D341Med (cell line): ENCODE data around the gene TEX55.
"Not testable (repeated sequence)": the region's sequence is repeated elsewhere in the genome, so short reads cannot be mapped to it uniquely, and the experiment has no call there.

Source experiments
- DNase-seq: peaks from one replicate; pipeline ENCODE4 v3.0.0; 2012; ENCODE audit warnings: low spot score

Gene TEX55

GRCh38 chr3:119145500-119146167 lies at the start of gene TEX55:
Gene TEX55, plus strand, starts transcription at chr3:119146165. Its CDS starts 25 bp downstream, at chr3:119146190.
- peak; percentile 76 for DNase-seq

DNA sequence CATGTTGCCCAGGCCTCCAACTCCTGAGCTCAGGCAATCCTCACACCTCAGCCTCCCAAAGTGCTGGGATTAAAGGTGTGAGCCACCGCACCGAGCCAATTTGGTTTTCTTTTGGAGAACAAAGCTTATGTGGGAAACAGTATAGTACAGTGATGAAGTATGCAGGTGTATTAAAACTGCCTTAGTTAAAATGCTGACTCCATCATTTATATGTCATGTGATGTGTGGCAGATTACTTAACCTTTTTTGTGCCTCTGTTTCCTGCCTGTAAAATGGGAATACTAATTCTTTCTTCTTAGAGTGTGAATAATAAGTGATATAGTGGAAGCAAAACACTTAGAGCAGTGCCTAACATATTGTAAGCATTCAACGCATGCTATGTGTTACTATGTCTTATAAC lies 48.0 kb upstream of the TEX55 start:
- no peak for DNase-seq

DNA sequence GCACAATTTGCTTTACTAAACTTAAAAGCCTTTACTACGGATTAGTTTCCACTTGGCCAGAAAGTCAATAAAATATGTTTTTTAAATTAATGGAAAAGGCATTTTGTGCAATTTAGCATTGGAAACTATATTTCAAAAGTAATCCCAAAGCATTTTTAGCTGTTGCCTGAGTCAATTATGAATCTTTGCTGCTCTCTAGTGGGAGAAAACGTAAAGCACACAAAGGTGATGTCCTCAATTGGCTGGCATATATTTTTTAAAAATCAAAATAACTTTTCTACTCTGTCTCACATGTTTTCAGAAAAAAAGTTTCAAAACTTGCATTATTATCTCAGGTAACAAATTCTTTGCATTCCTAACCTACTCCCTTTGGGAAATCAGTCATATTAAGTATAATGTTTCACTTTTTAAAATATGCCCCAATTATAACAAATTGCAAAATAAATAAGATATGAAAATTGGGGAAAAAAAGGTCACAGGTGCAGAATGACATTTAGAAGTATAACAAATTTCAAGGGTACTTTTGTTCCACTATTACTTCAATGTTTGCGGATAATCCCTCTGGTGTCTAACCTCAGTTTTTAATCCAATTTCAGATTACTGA lies 47.2 kb upstream of the TEX55 start:
- DNase-seq: peak; percentile 46

- DNase-seq: no peak
These were observed 46.2 kb upstream of the TEX55 start for GRCh38 chr3:119099785-119100184.

DNA sequence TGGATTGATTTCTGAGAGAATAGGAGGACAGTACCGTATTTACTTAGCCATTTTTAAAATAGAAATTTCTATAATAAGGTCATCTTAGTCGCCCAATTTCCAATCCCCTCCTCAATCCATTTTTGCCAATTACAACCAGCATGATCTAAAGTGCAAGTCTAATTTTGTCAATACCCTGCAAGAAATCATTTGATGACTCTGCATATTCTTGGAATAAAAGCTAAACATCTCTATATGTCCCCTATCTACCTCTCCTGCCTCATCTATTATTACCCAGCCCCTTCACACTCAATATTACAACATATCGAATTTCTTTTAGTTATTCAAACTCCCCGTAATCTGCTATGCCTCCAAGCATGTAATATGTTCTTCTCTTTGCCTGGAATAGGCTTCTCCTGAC lies 41.9 kb upstream of the TEX55 start:
- no peak for DNase-seq

GRCh38 chr3:119118330-119118729 lies 27.6 kb upstream of the TEX55 start:
- not testable (repeated sequence) for DNase-seq

DNA sequence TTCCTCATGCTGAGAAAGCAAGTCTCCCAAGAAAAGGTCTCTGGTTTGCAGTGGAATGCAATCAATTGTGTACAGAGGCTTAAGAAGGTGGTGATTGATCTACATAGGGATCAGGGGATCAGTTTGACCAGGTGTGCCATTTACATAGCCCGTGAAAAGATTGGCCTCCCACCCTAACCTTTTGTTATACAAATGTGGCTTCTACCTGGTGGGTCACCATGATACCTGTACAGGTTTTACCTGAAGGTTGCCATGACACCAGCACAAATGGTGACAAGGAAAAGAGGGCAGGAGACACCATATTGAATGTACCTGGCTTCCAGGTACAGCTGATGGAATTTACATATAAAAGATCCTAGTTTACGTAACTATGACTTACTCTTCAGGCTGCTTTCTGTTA lies 25.5 kb upstream of the TEX55 start:
- no peak for DNase-seq

DNA sequence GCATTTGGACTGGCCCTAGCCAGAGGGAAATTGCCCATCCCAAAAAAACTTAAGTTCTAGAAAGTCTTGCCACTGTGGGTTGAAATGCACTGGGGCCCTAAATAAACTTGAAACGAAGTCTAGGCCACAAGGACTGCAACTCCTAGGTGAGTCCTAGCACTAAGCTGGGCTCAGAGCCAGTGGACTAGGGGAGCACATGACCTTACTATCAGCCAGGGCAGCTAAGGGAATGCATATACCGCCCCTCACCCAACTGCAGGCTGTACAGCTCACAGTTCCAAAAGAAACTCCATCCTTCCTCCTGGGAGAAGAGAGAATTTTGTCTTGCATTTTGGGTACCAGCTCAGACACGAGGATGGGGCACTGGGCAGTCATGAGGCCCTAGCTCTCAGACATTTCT lies 23.6 kb upstream of the TEX55 start:
- no peak for DNase-seq

DNA sequence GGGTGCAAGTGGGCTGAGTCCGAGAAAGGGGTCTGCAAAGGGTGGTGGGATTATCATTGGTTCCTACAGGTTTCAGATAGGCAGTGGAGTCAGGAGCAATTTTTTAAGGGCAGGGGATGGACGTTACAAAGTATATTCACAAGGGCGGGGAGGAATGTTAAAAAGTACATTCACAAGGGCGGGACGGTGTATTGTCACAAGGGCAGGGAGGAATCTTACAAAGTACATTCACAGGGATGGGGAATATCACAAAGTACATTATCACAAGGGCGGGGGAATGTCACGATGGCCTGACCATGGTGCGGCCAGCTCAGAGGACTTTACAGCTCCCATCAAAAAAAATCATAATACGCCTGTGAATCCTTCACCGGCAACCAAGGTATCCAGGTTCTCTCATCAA lies 20.6 kb upstream of the TEX55 start:
- no peak for DNase-seq

- no peak for DNase-seq
These were observed 20.0 kb upstream of the TEX55 start for GRCh38 chr3:119125742-119126504.

GRCh38 chr3:119130291-119130690 lies 15.7 kb upstream of the TEX55 start:
- DNase-seq: not testable (repeated sequence)

DNA sequence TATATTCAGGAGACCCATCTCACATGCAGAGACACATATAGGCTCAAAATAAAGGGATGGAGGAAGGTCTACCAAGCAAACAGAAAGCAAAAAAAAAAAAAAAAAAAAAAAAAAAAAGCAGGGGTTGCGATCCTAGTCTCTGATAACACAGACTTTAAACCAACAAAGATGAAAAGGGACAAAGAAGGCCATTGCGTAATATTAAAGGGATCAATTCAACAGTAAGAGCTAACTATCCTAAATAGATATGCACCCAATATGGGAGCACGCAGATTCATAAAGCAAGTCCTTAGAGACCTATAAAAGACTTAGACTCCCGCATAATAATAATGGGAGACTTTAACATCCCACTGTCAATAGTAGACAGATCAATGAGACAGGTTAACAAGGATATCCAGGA lies 13.7 kb upstream of the TEX55 start:
- not testable (repeated sequence) for DNase-seq

DNA sequence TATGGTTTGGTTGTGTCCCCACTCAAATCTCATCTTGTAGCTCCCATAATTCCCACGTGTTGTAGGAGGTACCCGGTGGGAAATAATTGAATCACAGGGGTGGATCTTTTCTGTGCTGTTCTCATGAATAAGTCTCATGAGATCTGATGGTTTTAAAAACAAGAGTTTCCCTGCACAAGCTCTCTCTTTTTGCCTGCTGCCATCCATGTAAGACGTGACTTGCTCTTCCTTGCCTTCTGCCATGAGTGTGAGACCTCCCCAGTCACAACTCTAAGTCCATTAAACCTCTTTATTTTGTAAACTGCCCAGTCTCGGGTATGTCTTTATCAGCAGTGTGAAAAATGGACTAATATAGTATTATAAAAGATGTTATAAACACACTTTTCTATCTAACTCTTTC lies 6.6 kb upstream of the TEX55 start:
- DNase-seq: not testable (repeated sequence)

GRCh38 chr3:119140466-119140865 lies 5.5 kb upstream of the TEX55 start:
- DNase-seq: no peak

DNA sequence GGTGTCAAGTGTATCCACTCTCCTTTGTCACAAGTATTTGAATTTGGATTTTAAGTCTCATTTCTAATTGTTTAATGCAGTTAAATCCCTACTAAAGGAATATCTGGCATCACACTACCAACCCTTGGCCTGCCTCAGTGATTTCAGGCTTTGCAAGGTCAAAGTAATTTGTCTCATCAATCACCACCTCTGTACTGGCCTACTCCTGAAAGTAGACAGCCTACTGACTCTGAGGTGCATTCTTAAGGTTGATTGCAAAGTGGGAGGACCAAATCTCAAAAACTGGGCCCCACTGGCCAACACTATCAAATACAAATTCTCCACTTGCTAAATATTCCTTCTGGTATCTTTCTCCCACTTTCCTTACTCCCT lies 851 bp upstream of the TEX55 start:
- no peak for DNase-seq

GRCh38 chr3:119146578-119147375 lies 812 bp downstream of the TEX55 start:
- DNase-seq: no peak

DNA sequence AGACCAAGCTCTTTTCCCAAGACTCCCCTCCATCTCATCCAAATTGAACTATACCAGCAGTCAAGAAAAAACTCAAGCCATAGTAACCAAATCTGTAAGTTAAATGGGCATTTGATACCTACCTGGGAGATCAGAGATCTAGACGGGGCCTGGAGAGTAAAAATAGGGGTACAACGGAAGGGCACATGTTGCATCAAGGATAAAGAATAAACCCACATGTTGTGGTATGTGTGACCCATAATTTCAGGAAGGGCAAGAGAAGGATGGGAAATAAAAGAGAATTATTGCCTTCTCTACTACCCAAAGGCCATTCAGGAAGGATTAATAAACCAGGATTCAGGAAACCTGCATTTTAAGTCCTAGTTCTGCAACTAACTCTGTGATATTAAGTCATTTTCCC lies 1.5 kb downstream of the TEX55 start:
- no peak for DNase-seq

GRCh38 chr3:119148493-119149180 lies 2.7 kb downstream of the TEX55 start:
- no peak for DNase-seq

DNA sequence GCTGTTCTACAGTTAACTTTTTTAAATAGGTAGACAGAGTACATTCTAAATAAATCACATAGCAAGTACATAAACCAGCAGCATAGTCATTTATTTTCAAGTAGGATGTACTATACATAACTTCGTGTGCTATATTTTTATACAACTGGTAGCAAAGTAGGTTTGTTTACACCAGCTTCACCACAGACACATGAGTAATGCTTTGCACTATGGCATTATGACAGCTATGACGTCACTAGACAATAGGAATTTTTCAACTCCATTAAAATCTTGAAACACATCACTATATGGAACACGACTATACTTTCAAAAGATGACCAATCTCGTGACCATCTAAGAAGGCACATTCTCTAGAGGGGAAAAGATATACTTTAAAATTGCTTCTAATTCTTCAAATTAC lies 3.5 kb downstream of the TEX55 start:
- no peak for DNase-seq

DNA sequence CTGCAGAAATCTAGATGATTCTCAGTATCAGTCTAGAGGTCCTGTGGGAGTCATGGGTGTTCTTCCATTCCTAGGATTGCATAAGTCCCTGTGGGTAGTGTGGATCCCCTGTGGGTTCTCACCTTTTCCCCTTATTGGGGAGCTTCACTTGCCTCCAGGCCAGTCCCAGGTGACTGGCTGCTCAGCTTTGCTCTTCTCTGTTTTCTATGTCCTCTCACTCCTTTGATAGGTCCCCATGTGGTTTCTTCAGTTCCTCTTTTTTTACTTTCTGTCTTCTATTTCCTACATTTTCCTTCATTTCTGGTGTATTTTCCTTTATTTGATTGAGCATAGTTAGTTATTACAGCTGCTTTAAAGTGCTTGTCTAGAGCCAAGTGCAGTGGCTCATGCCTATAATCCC lies 10.9 kb downstream of the TEX55 start:
- no peak for DNase-seq

DNA sequence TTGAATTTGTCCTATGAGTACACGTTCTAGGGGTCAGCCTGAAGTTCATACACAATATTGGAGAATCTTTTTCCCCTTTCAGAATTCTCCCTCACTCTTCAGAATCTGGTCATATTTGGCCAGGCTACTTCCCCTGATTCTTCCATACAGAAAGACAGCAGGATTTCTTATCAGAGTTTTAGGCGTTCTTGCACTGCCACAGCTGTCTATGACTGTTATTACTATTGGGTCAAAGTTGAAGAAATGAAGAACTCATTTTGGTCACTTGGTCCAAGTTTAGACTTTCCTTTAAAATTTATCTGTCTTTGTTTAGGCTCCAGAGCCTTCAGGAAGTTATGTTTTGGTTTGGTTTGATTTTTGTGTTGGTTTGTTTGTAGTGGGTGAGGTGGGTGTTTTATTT lies 12.0 kb downstream of the TEX55 start:
- no peak for DNase-seq

DNA sequence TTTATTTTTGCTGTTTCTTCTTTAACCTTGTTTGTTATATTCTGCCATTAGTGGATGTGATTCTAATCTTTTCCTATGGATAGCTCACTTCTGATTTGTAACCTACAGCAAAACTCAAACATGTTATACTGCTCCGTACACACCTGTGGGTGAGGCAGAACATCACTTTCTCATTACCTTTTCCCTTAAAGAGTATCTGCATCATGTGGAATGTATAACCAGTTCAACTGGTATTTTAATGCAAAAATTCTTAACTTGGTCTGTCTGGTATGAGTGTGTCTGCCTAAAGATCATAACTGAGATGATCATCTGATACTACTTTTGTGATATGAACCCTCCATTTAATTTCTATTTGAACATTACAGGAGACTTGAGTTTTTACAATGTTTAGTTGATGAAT lies 14.4 kb downstream of the TEX55 start:
- no peak for DNase-seq
